ENCODE results near the gene CPAMD8. TPM values are rescaled to one million over a fixed set of nuclear protein-coding genes. Genes with fewer than 3 reads are reported as not detected.

The CPAMD8 gene
- total RNA-seq, 6 experiments from 2014 or later, result 0.90 to 1.8 (median 1.2) TPM

- TF ChIP-seq CTCF (IDR thresholded peaks at IDR 0.05), result no peak
- no peak for TF ChIP-seq POLR2A (IDR thresholded peaks at IDR 0.05)
- Histone ChIP-seq H3K36me3 (no peaks in the 10 kb centered on the region), H3K27ac (no peak overlapping the region), H3K4me3 (no peak overlapping the region), H3K4me1 (peaks cover 0 to 7% (median 0%) of the 10 kb centered on the region in 4 donors), H3K27me3 (peaks cover 0 to 7% of the 10 kb centered on the region in 2 donors), H3K9me3 (no peaks in the 10 kb centered on the region)
- intact Hi-C loops (cut with DNase I), result no loop called here
- ATAC-seq (peak in 1 of 4 donors; percentile 1), DNase-seq (no peak)
- no CpG with 5 or more reads among the region's 14 CpGs for WGBS (ENCODE audit: insufficient coverage, low coverage, low lambda C conversion rate, missing lambda C conversion rate)
Observed at GRCh38 chr19:16893686-16893989, 133.0 kb downstream of the CPAMD8 start.

- no peak for DNase-seq
- ATAC-seq, result no peak
- intact Hi-C loops (cut with DNase I), result no loop called here
- H3K4me1 ChIP-seq, result peaks cover 0 to 7% (median 0%) of the 10 kb centered on the region in 4 donors
- H3K27ac ChIP-seq, result no peak overlapping the region
- H3K36me3 ChIP-seq, result no peaks in the 10 kb centered on the region
- 53% methylated on average over 15 of the region's 19 CpGs for WGBS (ENCODE audit: insufficient coverage, low coverage, low lambda C conversion rate, missing lambda C conversion rate)
- no peak for TF ChIP-seq CTCF (IDR thresholded peaks at IDR 0.05)
- no peak for TF ChIP-seq POLR2A (IDR thresholded peaks at IDR 0.05)
- no peaks in the 10 kb centered on the region for H3K9me3 ChIP-seq
- no peak overlapping the region for H3K4me3 ChIP-seq
- peaks cover 0 to 7% of the 10 kb centered on the region in 2 donors for H3K27me3 ChIP-seq
Observed at GRCh38 chr19:16892868-16893685, 133.5 kb downstream of the CPAMD8 start.

- no peak overlapping the region for H3K27ac ChIP-seq
- no peak overlapping the region for H3K4me3 ChIP-seq
- intact Hi-C loops (cut with DNase I), result no loop called here
- no peak for TF ChIP-seq POLR2A (IDR thresholded peaks at IDR 0.05)
- TF ChIP-seq CTCF (IDR thresholded peaks at IDR 0.05), result no peak
- peaks cover 0 to 7% (median 0%) of the 10 kb centered on the region in 4 donors for H3K4me1 ChIP-seq
- ATAC-seq, result no peak
- DNase-seq, result no peak
- 42% methylated on average over 3 of the region's 4 CpGs for WGBS (ENCODE audit: insufficient coverage, low coverage, low lambda C conversion rate, missing lambda C conversion rate)
- peaks cover 0 to 7% of the 10 kb centered on the region in 2 donors for H3K27me3 ChIP-seq
- no peaks in the 10 kb centered on the region for H3K9me3 ChIP-seq
- no peaks in the 10 kb centered on the region for H3K36me3 ChIP-seq
Observed at GRCh38 chr19:16892436-16892835, 134.2 kb downstream of the CPAMD8 start.

GRCh38 chr19:16891696-16892382, 134.8 kb downstream of the CPAMD8 start:
- Histone ChIP-seq H3K4me3 (no peak overlapping the region), H3K9me3 (no peaks in the 10 kb centered on the region), H3K36me3 (no peaks in the 10 kb centered on the region), H3K27me3 (peaks cover 0 to 7% of the 10 kb centered on the region in 2 donors), H3K4me1 (peaks cover 0 to 7% (median 0%) of the 10 kb centered on the region in 4 donors), H3K27ac (no peak overlapping the region)
- intact Hi-C loops (cut with DNase I), result no loop called here
- 100% methylated on average over 4 of the region's 12 CpGs for WGBS (ENCODE audit: insufficient coverage, low coverage, low lambda C conversion rate, missing lambda C conversion rate)
- DNase-seq (no peak), ATAC-seq (no peak)
- no peak for TF ChIP-seq POLR2A (IDR thresholded peaks at IDR 0.05)
- TF ChIP-seq CTCF (IDR thresholded peaks at IDR 0.05), result no peak

Measured in right lobe of liver (tissue), 6 donors.